Mammary epithelial cell (primary cell): ENCODE results near the gene EFNB2.

Experiments used
- CTCF ChIP-seq, 2 donors: IDR thresholded peaks in 1 of 2; conservative IDR thresholded peaks in 1 of 2; 2 replicates each; pipeline ENCODE4 v1.5.1; 2011 to 2012; ENCODE audit warnings: inconsistent platforms in 2 of 2, low read length in 2 of 2, mild to moderate bottlenecking in 2 of 2, control low read depth in 1 of 2, low read depth in 1 of 2; ENCODE audit not compliant: insufficient read depth in 1 of 2; ENCODE audit errors: extremely low read depth in 1 of 2
- EZH2 ChIP-seq: IDR thresholded peaks from 2 replicates; pipeline ENCODE4 v1.6.1; 2012; ENCODE audit warnings: low read length, inconsistent platforms, borderline replicate concordance

GRCh38 chr13:106440866-106441265 is 94.6 kb downstream of the EFNB2 start:
- TF ChIP-seq EZH2 (no peak), CTCF (conservative IDR thresholded peaks at IDR 0.05 in 1 of 2, IDR thresholded peaks at IDR 0.05 in 1 of 2; ENCODE audit: extremely low read depth in 1 of 2, insufficient read depth in 1 of 2, low read depth in 1 of 2, low read length in 2 of 2) (no peak)
